Measurements from ENCODE around the gene SLC24A5.

SLC24A5 gene

GRCh38 chr15:48096813-48097212, 24.0 kb upstream of the SLC24A5 start:
- H3K27me3 Mint-ChIP-seq, result peaks cover 3% of the 10 kb centered on the region
- no peak overlapping the region for H3K27ac Mint-ChIP-seq
- no peaks in the 10 kb centered on the region for H3K9me3 Mint-ChIP-seq
- no peak overlapping the region for H3K4me3 Mint-ChIP-seq
- no peaks in the 10 kb centered on the region for H3K36me3 Mint-ChIP-seq
- no peak for DNase-seq
- no peaks in the 10 kb centered on the region for H3K4me1 Mint-ChIP-seq
- CTCF ChIA-PET, result no interaction called here

GRCh38 chr15:48097264-48097663, 23.5 kb upstream of the SLC24A5 start:
- Mint-ChIP-seq H3K4me3 (no peak overlapping the region), H3K36me3 (no peaks in the 10 kb centered on the region), H3K27me3 (peaks cover 6% of the 10 kb centered on the region), H3K27ac (no peak overlapping the region), H3K4me1 (no peaks in the 10 kb centered on the region), H3K9me3 (no peaks in the 10 kb centered on the region)
- DNase-seq, result no peak
- CTCF ChIA-PET, result no interaction called here

- DNase-seq, result no peak
- peaks cover 3% of the 10 kb centered on the region for H3K27me3 Mint-ChIP-seq
- H3K4me3 Mint-ChIP-seq, result no peak overlapping the region
- CTCF ChIA-PET, result no interaction called here
- no peaks in the 10 kb centered on the region for H3K36me3 Mint-ChIP-seq
- H3K9me3 Mint-ChIP-seq, result no peaks in the 10 kb centered on the region
- no peaks in the 10 kb centered on the region for H3K4me1 Mint-ChIP-seq
- H3K27ac Mint-ChIP-seq, result no peak overlapping the region
Observed at GRCh38 chr15:48101376-48101961, 19.3 kb upstream of the SLC24A5 start.

- Mint-ChIP-seq H3K9me3 (no peaks in the 10 kb centered on the region), H3K4me3 (no peak overlapping the region), H3K27ac (no peak overlapping the region), H3K36me3 (no peaks in the 10 kb centered on the region), H3K27me3 (peaks cover 6% of the 10 kb centered on the region), H3K4me1 (no peaks in the 10 kb centered on the region)
- DNase-seq, result no peak
- CTCF ChIA-PET, result no interaction called here
Observed at GRCh38 chr15:48102167-48102566, 18.6 kb upstream of the SLC24A5 start.

- CTCF ChIA-PET, result no interaction called here
- H3K4me3 Mint-ChIP-seq, result no peak overlapping the region
- no peaks in the 10 kb centered on the region for H3K4me1 Mint-ChIP-seq
- no peak for DNase-seq
- H3K27me3 Mint-ChIP-seq, result peaks cover 7% of the 10 kb centered on the region
- H3K36me3 Mint-ChIP-seq, result no peaks in the 10 kb centered on the region
- H3K9me3 Mint-ChIP-seq, result no peaks in the 10 kb centered on the region
- H3K27ac Mint-ChIP-seq, result no peak overlapping the region
Observed at GRCh38 chr15:48103647-48104046, 17.1 kb upstream of the SLC24A5 start.

GRCh38 chr15:48105936-48106335, 14.9 kb upstream of the SLC24A5 start:
- H3K4me1 Mint-ChIP-seq, result no peaks in the 10 kb centered on the region
- no peak for DNase-seq
- H3K36me3 Mint-ChIP-seq, result no peaks in the 10 kb centered on the region
- peaks cover 7% of the 10 kb centered on the region for H3K27me3 Mint-ChIP-seq
- no peaks in the 10 kb centered on the region for H3K9me3 Mint-ChIP-seq
- no peak overlapping the region for H3K4me3 Mint-ChIP-seq
- CTCF ChIA-PET, result interaction anchor here (0.8 kb wide), 1 partner anchor 9 kb away, joined by 3 read pairs; no protein-coding TSS in a partner anchor
- no peak overlapping the region for H3K27ac Mint-ChIP-seq

- Mint-ChIP-seq H3K27me3 (peaks cover 7% of the 10 kb centered on the region), H3K27ac (no peak overlapping the region), H3K36me3 (no peaks in the 10 kb centered on the region), H3K4me1 (no peaks in the 10 kb centered on the region), H3K4me3 (no peak overlapping the region), H3K9me3 (no peaks in the 10 kb centered on the region)
- CTCF ChIA-PET, result no interaction called here
- no peak for DNase-seq
Observed at GRCh38 chr15:48109212-48109611, 11.6 kb upstream of the SLC24A5 start.

- no peaks in the 10 kb centered on the region for H3K4me1 Mint-ChIP-seq
- no peaks in the 10 kb centered on the region for H3K36me3 Mint-ChIP-seq
- no peaks in the 10 kb centered on the region for H3K9me3 Mint-ChIP-seq
- no peak overlapping the region for H3K27ac Mint-ChIP-seq
- H3K4me3 Mint-ChIP-seq, result no peak overlapping the region
- no peak for DNase-seq
- H3K27me3 Mint-ChIP-seq, result peaks cover 7% of the 10 kb centered on the region
- CTCF ChIA-PET, result no interaction called here
Observed at GRCh38 chr15:48109856-48110531, 10.8 kb upstream of the SLC24A5 start.

- Mint-ChIP-seq H3K27me3 (peaks cover 4% of the 10 kb centered on the region), H3K4me1 (no peaks in the 10 kb centered on the region), H3K36me3 (no peaks in the 10 kb centered on the region), H3K27ac (no peak overlapping the region), H3K9me3 (no peaks in the 10 kb centered on the region), H3K4me3 (no peak overlapping the region)
- no peak for DNase-seq
- CTCF ChIA-PET, result no interaction called here
Observed at GRCh38 chr15:48112242-48112641, 8.5 kb upstream of the SLC24A5 start.

- Mint-ChIP-seq H3K27ac (no peak overlapping the region), H3K4me3 (no peak overlapping the region), H3K36me3 (no peaks in the 10 kb centered on the region), H3K4me1 (no peaks in the 10 kb centered on the region), H3K9me3 (no peaks in the 10 kb centered on the region), H3K27me3 (peaks cover 8% of the 10 kb centered on the region)
- no peak for DNase-seq
- CTCF ChIA-PET, result no interaction called here
Observed at GRCh38 chr15:48119277-48119676, 1.5 kb upstream of the SLC24A5 start.

GRCh38 chr15:48121849-48122248, 1.1 kb downstream of the SLC24A5 start:
- peaks cover 8% of the 10 kb centered on the region for H3K27me3 Mint-ChIP-seq
- DNase-seq, result no peak
- H3K27ac Mint-ChIP-seq, result no peak overlapping the region
- no peaks in the 10 kb centered on the region for H3K4me1 Mint-ChIP-seq
- no peaks in the 10 kb centered on the region for H3K9me3 Mint-ChIP-seq
- no peak overlapping the region for H3K4me3 Mint-ChIP-seq
- CTCF ChIA-PET, result no interaction called here
- no peaks in the 10 kb centered on the region for H3K36me3 Mint-ChIP-seq

- H3K27ac Mint-ChIP-seq, result no peak overlapping the region
- H3K27me3 Mint-ChIP-seq, result no peaks in the 10 kb centered on the region
- H3K9me3 Mint-ChIP-seq, result no peaks in the 10 kb centered on the region
- H3K4me3 Mint-ChIP-seq, result no peak overlapping the region
- no peak for DNase-seq
- no peaks in the 10 kb centered on the region for H3K36me3 Mint-ChIP-seq
- CTCF ChIA-PET, result no interaction called here
- no peaks in the 10 kb centered on the region for H3K4me1 Mint-ChIP-seq
Observed at GRCh38 chr15:48126667-48127355, 6.0 kb downstream of the SLC24A5 start.

- Mint-ChIP-seq H3K36me3 (no peaks in the 10 kb centered on the region), H3K27me3 (no peaks in the 10 kb centered on the region), H3K9me3 (no peaks in the 10 kb centered on the region), H3K27ac (no peak overlapping the region), H3K4me1 (no peaks in the 10 kb centered on the region), H3K4me3 (no peak overlapping the region)
- CTCF ChIA-PET, result no interaction called here
- DNase-seq, result no peak
Observed at GRCh38 chr15:48131324-48131723, 10.5 kb downstream of the SLC24A5 start.

- Mint-ChIP-seq H3K9me3 (no peaks in the 10 kb centered on the region), H3K4me1 (no peaks in the 10 kb centered on the region), H3K27ac (no peak overlapping the region), H3K27me3 (no peaks in the 10 kb centered on the region), H3K36me3 (no peaks in the 10 kb centered on the region), H3K4me3 (no peak overlapping the region)
- CTCF ChIA-PET, result no interaction called here
- DNase-seq, result no peak
Observed at GRCh38 chr15:48132874-48133273, 12.1 kb downstream of the SLC24A5 start.

- H3K4me1 Mint-ChIP-seq, result peaks cover 3% of the 10 kb centered on the region
- DNase-seq, result no peak
- CTCF ChIA-PET, result no interaction called here
- no peaks in the 10 kb centered on the region for H3K9me3 Mint-ChIP-seq
- no peaks in the 10 kb centered on the region for H3K27me3 Mint-ChIP-seq
- H3K27ac Mint-ChIP-seq, result no peak overlapping the region
- no peak overlapping the region for H3K4me3 Mint-ChIP-seq
- H3K36me3 Mint-ChIP-seq, result peaks cover 9% of the 10 kb centered on the region
Observed at GRCh38 chr15:48143856-48144255, 23.1 kb downstream of the SLC24A5 start.

Measured in activated naive CD4-positive, alpha-beta T cell treated with anti-CD3 and anti-CD28 coated beads, Interleukin-2, amount 10 ng/mL, durations not matched to agents 7 days and 5 days (primary cell).